ENCODE results near the gene LRFN2. TPM values are rescaled to one million over a fixed set of nuclear protein-coding genes. Genes with fewer than 3 reads are reported as not detected.

LRFN2 gene
- total and polyA plus RNA-seq, 2 experiments from 2014 or later: 0.29 to 2.5 TPM

DNA sequence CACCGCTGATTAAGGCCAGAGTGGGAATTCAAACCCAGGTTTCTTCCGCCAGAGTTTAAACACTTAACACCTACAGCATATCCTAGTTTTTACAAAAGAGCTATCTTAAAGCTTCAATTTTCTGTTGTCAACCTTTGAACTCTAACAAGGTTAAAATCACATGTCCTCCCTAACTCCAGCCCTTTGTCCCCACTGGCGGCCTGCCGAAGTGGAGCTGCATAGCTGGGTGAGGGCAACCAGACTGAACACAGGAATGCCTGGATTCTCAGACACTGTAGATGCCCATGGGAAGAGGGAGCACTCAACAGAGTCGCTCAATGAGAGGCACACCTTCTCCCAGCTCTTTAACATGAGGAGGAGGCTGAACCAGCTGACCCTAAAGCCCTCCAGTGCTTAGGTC is 59.1 kb downstream of the LRFN2 start:
- H3K36me3 ChIP-seq (ENCODE audit: insufficient read depth): no peaks in the 10 kb centered on the region
- Mint-ChIP-seq H3K4me1 (peaks cover 54% of the 10 kb centered on the region), H3K27ac (no peak overlapping the region), H3K4me3 (no peak overlapping the region), H3K27me3 (ENCODE audit: insufficient read depth, low read depth, poor library complexity) (no peaks in the 10 kb centered on the region), H3K36me3 (ENCODE audit: low read depth) (no peaks in the 10 kb centered on the region), H3K9me3 (no peaks in the 10 kb centered on the region)
- H3K4me2 ChIP-seq: no peak overlapping the region
- no peaks in the 10 kb centered on the region for H3K79me2 ChIP-seq (replicated peaks; ENCODE audit: insufficient read depth)
- no peak for DNase-seq (ENCODE audit: low spot score)
- no peaks in the 10 kb centered on the region for H3K9me2 ChIP-seq (ENCODE audit: insufficient read depth)
- no peaks in the 10 kb centered on the region for H3K27me3 ChIP-seq (ENCODE audit: insufficient read depth)
- H4K20me1 ChIP-seq (replicated peaks; ENCODE audit: insufficient read depth): no peaks in the 10 kb centered on the region
- peaks cover 44% of the 10 kb centered on the region for H3K4me1 ChIP-seq (ENCODE audit: insufficient read depth)
- H3F3A ChIP-seq (replicated peaks; ENCODE audit: low read depth): peaks cover 9% of the 10 kb centered on the region; the same call in 1 of the 2 replicates
- no peak for ATAC-seq
- no peak overlapping the region for H2AFZ ChIP-seq
- TF ChIP-seq NANOG (IDR thresholded peaks at IDR 0.05; ENCODE audit: borderline replicate concordance) (no peak), POLR2AphosphoS5 (IDR thresholded peaks at IDR 0.05; ENCODE audit: low read depth) (no peak), EZH2 (IDR thresholded peaks at IDR 0.05; ENCODE audit: low read depth, unreplicated experiment) (no peak), JUNB (IDR thresholded peaks at IDR 0.05; ENCODE audit: unreplicated experiment) (no peak), ZNF114 (CRISPR knock-in tag; IDR thresholded peaks at IDR 0.05) (no peak), STAT1 (IDR thresholded peaks at IDR 0.05; ENCODE audit: unreplicated experiment) (no peak), CREB1 (CRISPR knock-in tag; IDR thresholded peaks at IDR 0.05; ENCODE audit: low read depth) (no peak), ZNF331 (CRISPR knock-in tag; IDR thresholded peaks at IDR 0.05; ENCODE audit: low read depth) (no peak), EZH2phosphoT487 (IDR thresholded peaks at IDR 0.05; ENCODE audit: unreplicated experiment) (no peak)
- TF ChIP-seq, protein P1, sequence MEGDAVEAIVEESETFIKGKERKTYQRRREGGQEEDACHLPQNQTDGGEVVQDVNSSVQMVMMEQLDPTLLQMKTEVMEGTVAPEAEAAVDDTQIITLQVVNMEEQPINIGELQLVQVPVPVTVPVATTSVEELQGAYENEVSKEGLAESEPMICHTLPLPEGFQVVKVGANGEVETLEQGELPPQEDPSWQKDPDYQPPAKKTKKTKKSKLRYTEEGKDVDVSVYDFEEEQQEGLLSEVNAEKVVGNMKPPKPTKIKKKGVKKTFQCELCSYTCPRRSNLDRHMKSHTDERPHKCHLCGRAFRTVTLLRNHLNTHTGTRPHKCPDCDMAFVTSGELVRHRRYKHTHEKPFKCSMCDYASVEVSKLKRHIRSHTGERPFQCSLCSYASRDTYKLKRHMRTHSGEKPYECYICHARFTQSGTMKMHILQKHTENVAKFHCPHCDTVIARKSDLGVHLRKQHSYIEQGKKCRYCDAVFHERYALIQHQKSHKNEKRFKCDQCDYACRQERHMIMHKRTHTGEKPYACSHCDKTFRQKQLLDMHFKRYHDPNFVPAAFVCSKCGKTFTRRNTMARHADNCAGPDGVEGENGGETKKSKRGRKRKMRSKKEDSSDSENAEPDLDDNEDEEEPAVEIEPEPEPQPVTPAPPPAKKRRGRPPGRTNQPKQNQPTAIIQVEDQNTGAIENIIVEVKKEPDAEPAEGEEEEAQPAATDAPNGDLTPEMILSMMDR (conservative IDR thresholded peaks at IDR 0.05; ENCODE audit: low read depth in 2 of 2): no peak
- TF ChIP-seq, protein P2, sequence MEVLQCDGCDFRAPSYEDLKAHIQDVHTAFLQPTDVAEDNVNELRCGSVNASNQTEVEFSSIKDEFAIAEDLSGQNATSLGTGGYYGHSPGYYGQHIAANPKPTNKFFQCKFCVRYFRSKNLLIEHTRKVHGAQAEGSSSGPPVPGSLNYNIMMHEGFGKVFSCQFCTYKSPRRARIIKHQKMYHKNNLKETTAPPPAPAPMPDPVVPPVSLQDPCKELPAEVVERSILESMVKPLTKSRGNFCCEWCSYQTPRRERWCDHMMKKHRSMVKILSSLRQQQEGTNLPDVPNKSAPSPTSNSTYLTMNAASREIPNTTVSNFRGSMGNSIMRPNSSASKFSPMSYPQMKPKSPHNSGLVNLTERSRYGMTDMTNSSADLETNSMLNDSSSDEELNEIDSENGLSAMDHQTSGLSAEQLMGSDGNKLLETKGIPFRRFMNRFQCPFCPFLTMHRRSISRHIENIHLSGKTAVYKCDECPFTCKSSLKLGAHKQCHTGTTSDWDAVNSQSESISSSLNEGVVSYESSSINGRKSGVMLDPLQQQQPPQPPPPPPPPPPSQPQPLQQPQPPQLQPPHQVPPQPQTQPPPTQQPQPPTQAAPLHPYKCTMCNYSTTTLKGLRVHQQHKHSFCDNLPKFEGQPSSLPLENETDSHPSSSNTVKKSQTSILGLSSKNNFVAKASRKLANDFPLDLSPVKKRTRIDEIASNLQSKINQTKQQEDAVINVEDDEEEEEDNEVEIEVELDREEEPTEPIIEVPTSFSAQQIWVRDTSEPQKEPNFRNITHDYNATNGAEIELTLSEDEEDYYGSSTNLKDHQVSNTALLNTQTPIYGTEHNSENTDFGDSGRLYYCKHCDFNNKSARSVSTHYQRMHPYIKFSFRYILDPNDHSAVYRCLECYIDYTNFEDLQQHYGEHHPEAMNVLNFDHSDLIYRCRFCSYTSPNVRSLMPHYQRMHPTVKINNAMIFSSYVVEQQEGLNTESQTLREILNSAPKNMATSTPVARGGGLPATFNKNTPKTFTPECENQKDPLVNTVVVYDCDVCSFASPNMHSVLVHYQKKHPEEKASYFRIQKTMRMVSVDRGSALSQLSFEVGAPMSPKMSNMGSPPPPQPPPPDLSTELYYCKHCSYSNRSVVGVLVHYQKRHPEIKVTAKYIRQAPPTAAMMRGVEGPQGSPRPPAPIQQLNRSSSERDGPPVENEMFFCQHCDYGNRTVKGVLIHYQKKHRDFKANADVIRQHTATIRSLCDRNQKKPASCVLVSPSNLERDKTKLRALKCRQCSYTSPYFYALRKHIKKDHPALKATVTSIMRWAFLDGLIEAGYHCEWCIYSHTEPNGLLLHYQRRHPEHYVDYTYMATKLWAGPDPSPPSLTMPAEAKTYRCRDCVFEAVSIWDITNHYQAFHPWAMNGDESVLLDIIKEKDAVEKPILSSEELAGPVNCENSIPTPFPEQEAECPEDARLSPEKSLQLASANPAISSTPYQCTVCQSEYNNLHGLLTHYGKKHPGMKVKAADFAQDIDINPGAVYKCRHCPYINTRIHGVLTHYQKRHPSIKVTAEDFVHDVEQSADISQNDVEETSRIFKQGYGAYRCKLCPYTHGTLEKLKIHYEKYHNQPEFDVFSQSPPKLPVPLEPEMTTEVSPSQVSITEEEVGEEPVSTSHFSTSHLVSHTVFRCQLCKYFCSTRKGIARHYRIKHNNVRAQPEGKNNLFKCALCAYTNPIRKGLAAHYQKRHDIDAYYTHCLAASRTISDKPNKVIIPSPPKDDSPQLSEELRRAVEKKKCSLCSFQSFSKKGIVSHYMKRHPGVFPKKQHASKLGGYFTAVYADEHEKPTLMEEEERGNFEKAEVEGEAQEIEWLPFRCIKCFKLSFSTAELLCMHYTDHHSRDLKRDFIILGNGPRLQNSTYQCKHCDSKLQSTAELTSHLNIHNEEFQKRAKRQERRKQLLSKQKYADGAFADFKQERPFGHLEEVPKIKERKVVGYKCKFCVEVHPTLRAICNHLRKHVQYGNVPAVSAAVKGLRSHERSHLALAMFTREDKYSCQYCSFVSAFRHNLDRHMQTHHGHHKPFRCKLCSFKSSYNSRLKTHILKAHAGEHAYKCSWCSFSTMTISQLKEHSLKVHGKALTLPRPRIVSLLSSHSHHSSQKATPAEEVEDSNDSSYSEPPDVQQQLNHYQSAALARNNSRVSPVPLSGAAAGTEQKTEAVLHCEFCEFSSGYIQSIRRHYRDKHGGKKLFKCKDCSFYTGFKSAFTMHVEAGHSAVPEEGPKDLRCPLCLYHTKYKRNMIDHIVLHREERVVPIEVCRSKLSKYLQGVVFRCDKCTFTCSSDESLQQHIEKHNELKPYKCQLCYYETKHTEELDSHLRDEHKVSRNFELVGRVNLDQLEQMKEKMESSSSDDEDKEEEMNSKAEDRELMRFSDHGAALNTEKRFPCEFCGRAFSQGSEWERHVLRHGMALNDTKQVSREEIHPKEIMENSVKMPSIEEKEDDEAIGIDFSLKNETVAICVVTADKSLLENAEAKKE (CRISPR knock-in tag; IDR thresholded peaks at IDR 0.05): no peak
- TF ChIP-seq, protein P3, sequence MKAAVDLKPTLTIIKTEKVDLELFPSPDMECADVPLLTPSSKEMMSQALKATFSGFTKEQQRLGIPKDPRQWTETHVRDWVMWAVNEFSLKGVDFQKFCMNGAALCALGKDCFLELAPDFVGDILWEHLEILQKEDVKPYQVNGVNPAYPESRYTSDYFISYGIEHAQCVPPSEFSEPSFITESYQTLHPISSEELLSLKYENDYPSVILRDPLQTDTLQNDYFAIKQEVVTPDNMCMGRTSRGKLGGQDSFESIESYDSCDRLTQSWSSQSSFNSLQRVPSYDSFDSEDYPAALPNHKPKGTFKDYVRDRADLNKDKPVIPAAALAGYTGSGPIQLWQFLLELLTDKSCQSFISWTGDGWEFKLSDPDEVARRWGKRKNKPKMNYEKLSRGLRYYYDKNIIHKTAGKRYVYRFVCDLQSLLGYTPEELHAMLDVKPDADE (IDR thresholded peaks at IDR 0.05): no peak
- TF ChIP-seq, protein P4, sequence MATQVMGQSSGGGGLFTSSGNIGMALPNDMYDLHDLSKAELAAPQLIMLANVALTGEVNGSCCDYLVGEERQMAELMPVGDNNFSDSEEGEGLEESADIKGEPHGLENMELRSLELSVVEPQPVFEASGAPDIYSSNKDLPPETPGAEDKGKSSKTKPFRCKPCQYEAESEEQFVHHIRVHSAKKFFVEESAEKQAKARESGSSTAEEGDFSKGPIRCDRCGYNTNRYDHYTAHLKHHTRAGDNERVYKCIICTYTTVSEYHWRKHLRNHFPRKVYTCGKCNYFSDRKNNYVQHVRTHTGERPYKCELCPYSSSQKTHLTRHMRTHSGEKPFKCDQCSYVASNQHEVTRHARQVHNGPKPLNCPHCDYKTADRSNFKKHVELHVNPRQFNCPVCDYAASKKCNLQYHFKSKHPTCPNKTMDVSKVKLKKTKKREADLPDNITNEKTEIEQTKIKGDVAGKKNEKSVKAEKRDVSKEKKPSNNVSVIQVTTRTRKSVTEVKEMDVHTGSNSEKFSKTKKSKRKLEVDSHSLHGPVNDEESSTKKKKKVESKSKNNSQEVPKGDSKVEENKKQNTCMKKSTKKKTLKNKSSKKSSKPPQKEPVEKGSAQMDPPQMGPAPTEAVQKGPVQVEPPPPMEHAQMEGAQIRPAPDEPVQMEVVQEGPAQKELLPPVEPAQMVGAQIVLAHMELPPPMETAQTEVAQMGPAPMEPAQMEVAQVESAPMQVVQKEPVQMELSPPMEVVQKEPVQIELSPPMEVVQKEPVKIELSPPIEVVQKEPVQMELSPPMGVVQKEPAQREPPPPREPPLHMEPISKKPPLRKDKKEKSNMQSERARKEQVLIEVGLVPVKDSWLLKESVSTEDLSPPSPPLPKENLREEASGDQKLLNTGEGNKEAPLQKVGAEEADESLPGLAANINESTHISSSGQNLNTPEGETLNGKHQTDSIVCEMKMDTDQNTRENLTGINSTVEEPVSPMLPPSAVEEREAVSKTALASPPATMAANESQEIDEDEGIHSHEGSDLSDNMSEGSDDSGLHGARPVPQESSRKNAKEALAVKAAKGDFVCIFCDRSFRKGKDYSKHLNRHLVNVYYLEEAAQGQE (IDR thresholded peaks at IDR 0.05; ENCODE audit: unreplicated experiment): no peak
- H3K27ac ChIP-seq (ENCODE audit: low read depth): no peak overlapping the region
- no peak overlapping the region for H3K4me3 ChIP-seq

All from GM23338 (cell line).